ENCODE measurements around the gene DMPK. TPM values are rescaled to one million over a fixed set of nuclear protein-coding genes. Genes with fewer than 3 reads are reported as not detected.

Gene DMPK
- total RNA-seq, 6 donors from 2014 or later = 24.2 to 192 (median 43.8) TPM

DNA sequence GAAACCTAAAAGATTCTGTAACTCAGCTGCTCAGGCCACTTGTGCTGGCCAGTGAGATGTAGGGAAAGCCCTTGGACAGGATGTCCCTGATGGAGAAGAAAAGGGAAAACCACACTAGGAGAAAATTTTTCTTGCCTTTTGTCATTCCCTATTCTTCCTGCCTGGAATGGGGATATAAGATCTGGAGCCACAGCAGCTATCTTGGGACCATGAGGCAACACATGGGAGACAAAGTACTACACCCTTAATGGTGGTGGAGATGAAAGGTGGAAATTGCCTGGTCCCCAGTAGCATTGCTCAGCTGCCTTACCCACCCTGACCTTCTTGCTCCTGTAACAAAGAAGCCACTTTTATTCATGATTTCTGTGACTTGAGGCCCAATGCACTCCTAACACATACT, 23.4 kb upstream of the DMPK start:
- H3K4me1 ChIP-seq = peaks cover 0 to 6% (median 5%) of the 10 kb centered on the region in 4 donors
- H3K27me3 ChIP-seq = no peaks in the 10 kb centered on the region

DNA sequence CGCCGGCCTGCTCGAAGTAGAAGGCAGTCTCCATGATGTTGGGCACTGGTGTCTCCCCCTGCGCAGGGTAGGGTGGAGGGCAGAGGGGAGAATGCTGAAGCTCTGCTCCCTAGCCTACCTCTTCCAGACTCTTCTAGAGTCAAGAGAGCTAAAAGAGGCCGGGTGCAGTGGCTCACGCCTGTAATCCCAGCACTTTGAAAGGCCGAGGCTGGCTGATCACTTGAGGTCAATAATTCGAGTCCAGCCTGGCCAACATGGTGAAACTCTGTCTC, 22.6 kb upstream of the DMPK start:
- ATAC-seq (ENCODE audit: low FRiP score in 2 of 2) = peak in 1 of 2 donors; percentile 37

More for the DNA sequence above, 23.4 kb upstream of the DMPK start:
- ATAC-seq (ENCODE audit: low FRiP score in 2 of 2) (no peak), DNase-seq (no peak)
- TF ChIP-seq POLR2AphosphoS5 (IDR thresholded peaks at IDR 0.05) (no peak), EP300 (IDR thresholded peaks at IDR 0.05) (no peak), POLR2A (IDR thresholded peaks at IDR 0.05) (no peak)
- TF ChIP-seq, protein P1, sequence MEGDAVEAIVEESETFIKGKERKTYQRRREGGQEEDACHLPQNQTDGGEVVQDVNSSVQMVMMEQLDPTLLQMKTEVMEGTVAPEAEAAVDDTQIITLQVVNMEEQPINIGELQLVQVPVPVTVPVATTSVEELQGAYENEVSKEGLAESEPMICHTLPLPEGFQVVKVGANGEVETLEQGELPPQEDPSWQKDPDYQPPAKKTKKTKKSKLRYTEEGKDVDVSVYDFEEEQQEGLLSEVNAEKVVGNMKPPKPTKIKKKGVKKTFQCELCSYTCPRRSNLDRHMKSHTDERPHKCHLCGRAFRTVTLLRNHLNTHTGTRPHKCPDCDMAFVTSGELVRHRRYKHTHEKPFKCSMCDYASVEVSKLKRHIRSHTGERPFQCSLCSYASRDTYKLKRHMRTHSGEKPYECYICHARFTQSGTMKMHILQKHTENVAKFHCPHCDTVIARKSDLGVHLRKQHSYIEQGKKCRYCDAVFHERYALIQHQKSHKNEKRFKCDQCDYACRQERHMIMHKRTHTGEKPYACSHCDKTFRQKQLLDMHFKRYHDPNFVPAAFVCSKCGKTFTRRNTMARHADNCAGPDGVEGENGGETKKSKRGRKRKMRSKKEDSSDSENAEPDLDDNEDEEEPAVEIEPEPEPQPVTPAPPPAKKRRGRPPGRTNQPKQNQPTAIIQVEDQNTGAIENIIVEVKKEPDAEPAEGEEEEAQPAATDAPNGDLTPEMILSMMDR (IDR thresholded peaks at IDR 0.05) = no peak
- no peak overlapping the region for H3K27ac ChIP-seq
- H3K36me3 ChIP-seq = no peaks in the 10 kb centered on the region
- H3K4me3 ChIP-seq = no peak overlapping the region
- H3K9me3 ChIP-seq = no peaks in the 10 kb centered on the region

DNA sequence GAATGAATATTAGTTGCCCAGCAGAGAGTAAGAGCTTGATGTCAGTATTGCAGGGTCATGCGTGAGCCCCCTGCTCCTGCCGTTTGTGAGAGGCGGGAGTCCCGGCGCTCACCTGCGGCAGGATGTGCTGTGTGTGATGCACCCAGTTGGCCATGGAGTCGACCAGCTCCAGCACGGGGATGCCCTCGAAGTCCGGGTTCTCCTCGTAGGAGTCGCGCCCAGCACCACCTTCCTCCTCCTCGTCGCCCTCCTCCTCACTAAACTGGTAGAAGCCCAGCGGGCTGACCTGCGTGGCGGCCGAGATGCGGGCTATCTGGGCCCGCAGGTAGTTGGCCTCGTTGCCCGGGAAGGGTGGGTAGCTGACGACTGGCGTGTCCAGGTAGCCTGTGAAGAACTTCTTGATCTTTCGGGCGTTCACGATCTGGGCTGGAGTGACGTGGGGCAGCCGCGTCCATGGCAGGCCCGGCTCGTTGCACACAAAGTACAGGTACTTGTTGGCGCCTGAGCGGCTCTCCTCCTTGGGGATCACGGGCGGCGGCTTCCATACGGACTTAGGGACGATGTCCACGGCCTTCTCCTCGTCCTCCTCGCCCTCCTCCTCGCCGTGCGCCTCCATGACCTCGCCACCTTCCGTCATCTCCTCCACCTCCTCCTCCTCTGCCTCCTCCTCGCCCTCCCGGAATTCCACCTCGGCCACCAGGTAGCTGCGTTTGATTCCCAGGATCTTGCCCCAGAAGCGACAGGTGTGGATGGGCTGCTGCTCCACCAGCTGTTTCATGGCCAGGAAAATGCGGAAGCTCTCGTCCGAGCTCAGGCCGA, 22.1 kb upstream of the DMPK start:
- Histone ChIP-seq H3K36me3 (no peaks in the 10 kb centered on the region), H3K27ac (no peak overlapping the region), H3K9me3 (no peaks in the 10 kb centered on the region), H3K27me3 (no peaks in the 10 kb centered on the region), H3K4me1 (peaks cover 0 to 4% (median 2%) of the 10 kb centered on the region in 4 donors), H3K4me3 (no peak overlapping the region)
- DNase-seq (no peak), ATAC-seq (ENCODE audit: low FRiP score in 2 of 2) (no peak)
- TF ChIP-seq POLR2AphosphoS5 (IDR thresholded peaks at IDR 0.05) = no peak
- no peak for TF ChIP-seq POLR2A (IDR thresholded peaks at IDR 0.05)
- TF ChIP-seq EP300 (IDR thresholded peaks at IDR 0.05) = no peak
- TF ChIP-seq, protein P1 (IDR thresholded peaks at IDR 0.05) = no peak
- WGBS, 2 donors = 83 to 86% methylated on average over 51 to 52 of the region's 57 CpGs

More for the DNA sequence above, 22.6 kb upstream of the DMPK start:
- TF ChIP-seq, protein P1 (IDR thresholded peaks at IDR 0.05) = no peak
- TF ChIP-seq POLR2AphosphoS5 (IDR thresholded peaks at IDR 0.05) (no peak), POLR2A (IDR thresholded peaks at IDR 0.05) (no peak), EP300 (IDR thresholded peaks at IDR 0.05) (no peak)
- Histone ChIP-seq H3K27me3 (no peaks in the 10 kb centered on the region), H3K4me1 (peaks cover 0 to 5% (median 3%) of the 10 kb centered on the region in 4 donors), H3K9me3 (no peaks in the 10 kb centered on the region), H3K4me3 (no peak overlapping the region), H3K27ac (no peak overlapping the region), H3K36me3 (no peaks in the 10 kb centered on the region)
- 89 to 94% methylated on average over 8 of the region's 8 CpGs for WGBS, 2 donors
- DNase-seq = no peak

DNA sequence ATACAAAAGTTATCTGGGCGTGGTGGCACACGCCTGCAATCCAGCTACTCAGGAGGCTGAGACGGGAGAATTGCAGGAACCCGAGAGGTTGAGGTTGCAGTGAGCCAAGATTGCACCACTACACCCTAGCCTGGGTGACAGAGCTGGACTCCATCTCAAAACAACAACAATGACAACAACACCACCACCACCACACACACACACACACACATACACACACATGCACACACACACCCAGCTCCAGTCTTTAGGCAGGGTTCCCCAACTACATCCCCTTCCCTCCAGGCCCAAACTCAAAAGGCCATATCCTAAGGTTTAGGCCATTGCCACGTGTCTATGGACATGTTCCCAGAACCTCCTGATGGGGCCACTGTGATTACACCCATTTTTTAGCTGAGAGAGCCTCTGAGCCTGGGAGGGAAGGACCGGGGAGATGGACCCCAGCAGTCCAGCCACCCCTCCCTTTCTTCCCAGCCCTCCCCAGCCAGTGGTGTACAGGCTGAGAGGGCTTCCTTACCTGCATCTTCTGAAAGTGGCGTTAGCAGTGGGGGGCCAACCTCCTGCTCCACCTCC, 19.4 kb upstream of the DMPK start:
- ATAC-seq (ENCODE audit: low FRiP score in 2 of 2) (no peak), DNase-seq (no peak)
- Histone ChIP-seq H3K4me3 (no peak overlapping the region), H3K27me3 (no peaks in the 10 kb centered on the region), H3K9me3 (no peaks in the 10 kb centered on the region), H3K4me1 (peaks cover 0 to 11% (median 8%) of the 10 kb centered on the region in 4 donors), H3K36me3 (no peaks in the 10 kb centered on the region), H3K27ac (no peak overlapping the region)
- 78 to 85% methylated on average over 6 to 7 of the region's 7 CpGs for WGBS, 2 donors
- TF ChIP-seq EP300 (IDR thresholded peaks at IDR 0.05) = no peak
- TF ChIP-seq POLR2A (IDR thresholded peaks at IDR 0.05) = no peak
- TF ChIP-seq POLR2AphosphoS5 (IDR thresholded peaks at IDR 0.05) = no peak
- TF ChIP-seq, protein P1 (IDR thresholded peaks at IDR 0.05) = no peak
